IMR-90 (cell line): ENCODE results near the gene EIF3L. TPM values are rescaled to one million over a fixed set of nuclear protein-coding genes. Genes with fewer than 3 reads are reported as not detected.

Source experiments
- ATAC-seq: fragments of 200-7000 bp; cut with Tn5 transposase; 2 replicates; pipeline ENCODE4 v1.9.1; 2020; ENCODE audit warnings: low read depth, mild to moderate bottlenecking, moderate library complexity
- BruUV-seq: library from RNA; stranded (reverse); fragments of 400-500 nt; replicated peaks from 2 replicates; lab custom pipeline; 2021; lab: Mats Ljungman, UMichigan
- CTCF ChIA-PET: fragments of 300-600 bp; formaldehyde crosslinking; extraction: SDS; loops from one replicate; lab custom pipeline; 2021; ENCODE audit warnings: antibody characterized with exemption; lab: Yijun Ruan, JAX
- POLR2A ChIA-PET: fragments of 300-600 bp; sonication (Branson Sonifier 250); formaldehyde crosslinking; loops from one replicate; lab custom pipeline; 2022; ENCODE audit warnings: antibody characterized with exemption; ENCODE audit not compliant: unreplicated experiment; lab: Charles Lee
- DNase-seq: peaks from one replicate; pipeline ENCODE4 v3.0.0; 2013
- H2AFZ ChIP-seq: replicated peaks from 2 replicates; pipeline ENCODE3; 2013; ENCODE audit warnings: low read length, mild to moderate bottlenecking; ENCODE audit not compliant: poor library complexity
- H2AK5ac ChIP-seq: 2 replicates; pipeline ENCODE4 v1.6.1; 2013; ENCODE audit warnings: low read depth, low read length, inconsistent platforms
- H2AK9ac ChIP-seq: replicated peaks from 2 replicates; pipeline ENCODE3; 2013; ENCODE audit warnings: mild to moderate bottlenecking, low read depth, low read length, moderate library complexity; ENCODE audit not compliant: poor library complexity
- H2BK120ac ChIP-seq: 2 replicates; pipeline ENCODE4 v1.6.1; 2013; ENCODE audit warnings: low read depth, low read length, inconsistent platforms
- H2BK15ac ChIP-seq: 3 replicates; pipeline ENCODE4 v1.6.1; 2013; ENCODE audit warnings: low read depth, low read length, inconsistent platforms
- H2BK20ac ChIP-seq: 2 replicates; pipeline ENCODE4 v1.6.1; 2013; ENCODE audit warnings: low read depth, mild to moderate bottlenecking, inconsistent platforms, low read length, moderate library complexity
- H2BK5ac ChIP-seq: 2 replicates; pipeline ENCODE4 v1.6.1; 2013; ENCODE audit warnings: mild to moderate bottlenecking, low read depth, low read length, inconsistent platforms; ENCODE audit not compliant: poor library complexity, severe bottlenecking
- H3K14ac ChIP-seq: replicated peaks from 2 replicates; pipeline ENCODE4 v1.6.1; 2013; ENCODE audit warnings: low read depth, low read length, inconsistent platforms
- H3K18ac ChIP-seq: 2 replicates; pipeline ENCODE4 v1.6.1; 2013; ENCODE audit warnings: low read depth, low read length, control low read depth
- H3K23ac ChIP-seq: 2 replicates; pipeline ENCODE4 v1.6.1; 2013; ENCODE audit warnings: low read depth, low read length, inconsistent platforms
- H3K27ac ChIP-seq: 2 replicates; pipeline ENCODE4 v1.5.1; 2013; ENCODE audit warnings: mild to moderate bottlenecking, control low read depth, low read length; ENCODE audit not compliant: insufficient read depth
- H3K27me3 ChIP-seq: 2 replicates; pipeline ENCODE4 v1.6.1; 2013; ENCODE audit warnings: low read length; ENCODE audit not compliant: control insufficient read depth, insufficient read depth
- H3K36me3 ChIP-seq: 2 replicates; pipeline ENCODE4 v1.6.1; 2013; ENCODE audit warnings: low read length, mixed read lengths; ENCODE audit not compliant: control insufficient read depth, insufficient read depth
- H3K4ac ChIP-seq: 2 replicates; pipeline ENCODE4 v1.6.1; 2013; ENCODE audit warnings: low read depth, low read length, inconsistent platforms
- H3K4me1 ChIP-seq: 2 replicates; pipeline ENCODE4 v1.6.1; 2013; ENCODE audit warnings: low read length, mixed read lengths; ENCODE audit not compliant: control insufficient read depth, insufficient read depth
- H3K4me2 ChIP-seq: 2 replicates; pipeline ENCODE4 v1.6.1; 2013; ENCODE audit warnings: low read depth, mild to moderate bottlenecking, control low read depth, low read length, moderate library complexity
- H3K4me3 ChIP-seq: 2 replicates; pipeline ENCODE4 v1.5.1; 2013; ENCODE audit warnings: low read depth, mild to moderate bottlenecking, control low read depth, low read length, moderate library complexity; ENCODE audit not compliant: insufficient read depth
- H3K56ac ChIP-seq: 2 replicates; pipeline ENCODE4 v1.6.1; 2013; ENCODE audit warnings: low read length, inconsistent platforms; ENCODE audit not compliant: insufficient read depth; ENCODE audit errors: extremely low read depth
- H3K79me1 ChIP-seq, 2 experiments: 2 replicates each; pipeline ENCODE4 v1.6.1; 2013; ENCODE audit warnings: low read length in 2 of 2, inconsistent platforms in 1 of 2, low read depth in 1 of 2
- H3K9ac ChIP-seq: 2 replicates; pipeline ENCODE4 v1.6.1; 2013; ENCODE audit warnings: low read depth, low read length, control low read depth
- H3K9me1 ChIP-seq: 2 replicates; pipeline ENCODE4 v1.6.1; 2013; ENCODE audit warnings: low read length, inconsistent platforms; ENCODE audit not compliant: insufficient read depth
- H3K9me3 ChIP-seq: 2 replicates; pipeline ENCODE4 v1.6.1; 2013; ENCODE audit warnings: low read length; ENCODE audit not compliant: control insufficient read depth, insufficient read depth
- H4K20me1 ChIP-seq: 2 replicates; pipeline ENCODE4 v1.6.1; 2013; ENCODE audit warnings: low read length, inconsistent platforms; ENCODE audit not compliant: insufficient read depth
- H4K5ac ChIP-seq: 2 replicates; pipeline ENCODE4 v1.6.1; 2013; ENCODE audit warnings: mild to moderate bottlenecking, low read depth, low read length, control low read depth
- H4K8ac ChIP-seq, 2 experiments: 2 replicates each; pipeline ENCODE4 v1.6.1; 2013; ENCODE audit warnings: low read depth in 2 of 2, low read length in 2 of 2, control low read depth in 1 of 2, inconsistent platforms in 1 of 2
- H4K91ac ChIP-seq: 2 replicates; pipeline ENCODE4 v1.6.1; 2013; ENCODE audit warnings: low read depth, low read length, inconsistent platforms; ENCODE audit not compliant: insufficient read depth
- CEBPB ChIP-seq: IDR thresholded peaks from 2 replicates; pipeline ENCODE4 v1.6.1; 2012; ENCODE audit warnings: low read depth, low read length, improper control_type of control experiment
- NFE2L2 ChIP-seq: fragments of 150-350 bp; IDR thresholded peaks from 2 replicates; pipeline ENCODE4 v1.6.1; 2016; ENCODE audit warnings: low read depth, mild to moderate bottlenecking, low read length
- POLR2A ChIP-seq: IDR thresholded peaks from 2 replicates; pipeline ENCODE4 v1.6.1; 2012; ENCODE audit warnings: mild to moderate bottlenecking, low read depth, low read length
- SMC3 ChIP-seq: fragments of 150-350 bp; IDR thresholded peaks from 2 replicates; pipeline ENCODE4 v1.6.1; 2016; ENCODE audit warnings: low read depth, mild to moderate bottlenecking, antibody characterized with exemption, low read length, moderate library complexity
- WGBS, 2 experiments: methylation state at CpG; one replicate each; pipeline versions ENCODE4 v1.1.5 to v1.1.7; 2013; ENCODE audit warnings: missing lambda C conversion rate in 2 of 2; ENCODE audit not compliant: insufficient read length in 1 of 2; ENCODE audit errors: extremely low coverage in 2 of 2; 5-methylcytosine and 5-hydroxymethylcytosine counted together
- dilution Hi-C: fragments of 300-500 bp; cut with HindIII; formaldehyde crosslinking; loops from one replicate; pipeline ENCODE4 v1.14.3; 2018; ENCODE audit warnings: low sequenced_read_pairs; ENCODE audit not compliant: unreplicated experiment
- in situ Hi-C: fragments of 300-500 bp; cut with MboI; formaldehyde crosslinking; loops from 3 replicates; pipeline ENCODE4 v1.14.3; 2019; ENCODE audit warnings: low sequenced_read_pairs, inconsistent platforms, mixed read lengths
- intact Hi-C: fragments of 100-400 bp; cut with micrococcal nuclease; formaldehyde crosslinking; loops from 2 replicates; pipeline ENCODE4 v1.10.0; 2022
- polyA plus RNA-seq, 3 experiments: library from polyadenylated mRNA; depleted of rRNA; stranded (reverse); fragments of >200 nt; gene quantifications; 2 replicates each; pipeline ENCODE4 v1.2.3, GENCODE V29; 2012; ENCODE audit warnings: low replicate concordance in 1 of 3
- total RNA-seq: library from RNA; depleted of rRNA; stranded (reverse); fragments of >200 nt; gene quantifications from 2 replicates; pipeline ENCODE4 v1.2.3, GENCODE V29; 2012

EIF3L gene
- total and polyA plus RNA-seq, 2 of the 4 experiments (the other 2 are of a cell fraction) = 391 to 593 TPM

GRCh38 chr22:37852418-37852817 is 3.2 kb downstream of the EIF3L start:
- Histone ChIP-seq H3K23ac (no peak overlapping the region), H2BK120ac (no peak overlapping the region), H4K91ac (no peak overlapping the region), H3K36me3 (peaks cover 43% of the 10 kb centered on the region), H3K56ac (no peak overlapping the region), H4K20me1 (peaks cover 17% of the 10 kb centered on the region), H3K14ac (no peak overlapping the region), H3K4ac (no peak overlapping the region), H3K9ac (no peak overlapping the region), H4K8ac (no peak overlapping the region), H2BK20ac (no peak overlapping the region), H2AK9ac (no peak overlapping the region), H2AFZ (no peak overlapping the region), H2BK15ac (no peak overlapping the region), H3K27me3 (no peaks in the 10 kb centered on the region), H3K4me2 (no peak overlapping the region), H2BK5ac (no peak overlapping the region), H3K9me1 (no peaks in the 10 kb centered on the region), H3K27ac (no peak overlapping the region), H2AK5ac (no peak overlapping the region), H3K18ac (no peak overlapping the region), H4K5ac (no peak overlapping the region), H3K79me1 (peaks cover 38 to 67% of the 10 kb centered on the region in 2 experiments), H3K4me3 (no peak overlapping the region), H3K4me1 (peaks cover 2% of the 10 kb centered on the region; the same call in 1 of the 2 replicates), H3K9me3 (no peaks in the 10 kb centered on the region)
- POLR2A ChIA-PET = interaction anchor here (0.5 to 0.7 kb wide), 2 partner anchors 8 to 11 kb away, joined by 3 to 4 read pairs; partner anchors contain the start of gene ANKRD54
- no peak for DNase-seq
- CTCF ChIA-PET = interaction anchor here (0.8 kb wide), 1 partner anchor 11 kb away, joined by 4 read pairs; no protein-coding TSS in a partner anchor
- dilution Hi-C loops = no loop called here
- BruUV-seq = no TSS peak
- WGBS, 2 experiments = 87% methylated on average over 5 of the region's 5 CpGs; no CpG with 5 or more reads in 1 of the 2 experiments
- intact Hi-C loops = no loop called here
- TF ChIP-seq POLR2A (no peak), NFE2L2 (no peak), CEBPB (no peak), SMC3 (no peak)
- no peak for ATAC-seq
- in situ Hi-C loops = no loop called here
